SHP77 treated with DMSO at 0.1 percent for 48 hours (cell line): Measurements from ENCODE around the gene CENPU.
"Not testable (repeated sequence)": the region's sequence is repeated elsewhere in the genome, so short reads cannot be mapped to it uniquely, and the experiment has no call there.

Experiments used
- DNase-seq: peaks from one replicate; lab custom pipeline; 2025; lab: John Stamatoyannopoulos, UW

The CENPU gene

DNA sequence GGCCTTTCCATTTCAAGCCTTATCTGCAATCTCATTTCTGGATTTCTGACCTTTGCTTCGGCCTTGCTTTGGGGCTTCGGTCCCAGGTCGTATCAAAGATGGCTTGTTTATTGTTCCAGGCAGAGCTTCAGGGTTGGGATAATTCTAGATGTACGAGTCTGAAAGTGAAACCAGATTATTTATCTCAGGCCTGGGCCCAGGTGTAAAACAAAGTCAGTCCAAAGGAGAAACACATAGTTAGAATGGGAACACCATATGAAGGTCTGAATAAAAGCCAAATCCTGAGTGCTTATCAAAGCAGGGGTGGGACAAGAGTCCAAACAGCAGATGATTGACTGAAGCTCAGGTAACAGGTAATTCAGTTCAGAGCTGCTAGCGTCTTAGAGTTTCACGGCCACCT, 67.2 kb downstream of the CENPU start:
- DNase-seq = no peak

DNA sequence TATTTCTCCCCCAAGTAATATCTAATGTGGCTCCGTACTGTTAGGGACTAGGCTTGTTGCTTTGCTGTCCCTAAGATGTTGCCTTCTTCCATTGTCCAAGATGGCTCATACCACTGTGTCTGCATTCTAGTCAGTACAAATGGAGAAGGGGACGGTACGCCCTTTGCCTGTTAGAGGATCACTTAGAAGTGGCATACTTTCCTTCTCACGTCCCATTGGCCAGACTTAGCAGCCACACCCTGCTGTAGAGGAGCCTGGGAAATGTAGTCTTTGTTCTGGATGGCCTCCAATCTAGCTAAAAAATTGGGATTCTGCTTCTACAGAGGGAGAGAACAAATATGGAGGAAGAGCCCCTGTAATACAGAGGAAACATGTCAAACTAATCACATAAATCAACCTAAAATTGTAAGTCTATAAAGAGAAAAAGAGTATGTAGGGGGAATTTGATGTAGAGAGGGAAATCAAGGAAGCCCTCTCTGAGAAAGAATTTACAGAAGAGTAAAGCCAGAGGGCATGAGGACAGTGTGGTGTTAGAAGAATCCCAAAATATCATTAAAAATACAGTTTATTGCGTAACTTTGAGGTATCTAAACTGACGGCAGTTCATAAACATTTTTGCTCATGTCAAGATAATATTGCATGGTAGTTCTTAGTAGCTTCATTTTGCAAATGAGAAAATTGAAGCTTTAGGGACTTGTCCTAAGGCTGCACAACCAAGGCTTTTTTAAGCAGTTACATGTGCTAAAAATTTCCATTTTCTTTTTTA, 69.3 kb downstream of the CENPU start:
- no peak for DNase-seq

- no peak for DNase-seq
Observed at GRCh38 chr4:184662236-184662635, 71.7 kb downstream of the CENPU start.

GRCh38 chr4:184660978-184661377, 72.9 kb downstream of the CENPU start:
- no peak for DNase-seq

GRCh38 chr4:184657820-184658219, 76.1 kb downstream of the CENPU start:
- DNase-seq = not testable (repeated sequence)

GRCh38 chr4:184657144-184657543, 76.8 kb downstream of the CENPU start:
- DNase-seq = no peak

GRCh38 chr4:184655889-184656869, 77.7 kb downstream of the CENPU start:
- DNase-seq = no peak

DNA sequence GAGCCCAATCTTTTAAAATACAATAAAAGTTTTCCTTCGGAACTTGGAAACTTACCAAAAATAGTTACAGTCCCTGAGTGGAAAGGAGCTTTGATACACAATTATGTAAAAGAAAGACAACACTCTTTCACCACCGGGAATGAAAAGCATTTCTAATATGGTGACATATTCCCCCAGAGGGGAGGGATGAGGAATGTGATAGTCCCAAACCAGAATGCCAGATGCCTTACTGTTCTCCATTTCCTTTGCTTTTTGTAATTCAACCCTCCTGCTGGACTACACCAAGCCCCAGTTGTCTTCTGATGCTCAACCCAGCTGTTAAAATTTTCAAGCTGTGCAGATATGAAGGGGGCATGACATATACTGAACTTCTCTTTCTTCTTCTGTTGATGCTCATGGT, 80.2 kb downstream of the CENPU start:
- DNase-seq = no peak

GRCh38 chr4:184652681-184653080, 81.2 kb downstream of the CENPU start:
- DNase-seq = not testable (repeated sequence)

GRCh38 chr4:184651899-184652298, 82.0 kb downstream of the CENPU start:
- no peak for DNase-seq

GRCh38 chr4:184649971-184650855, 83.7 kb downstream of the CENPU start:
- peak; percentile 0 for DNase-seq

GRCh38 chr4:184649026-184649970, 84.6 kb downstream of the CENPU start, which contains the start of the genes CASP3 and PRIMPOL:
TSS of gene CASP3 (minus strand) at chr4:184649447. CDS start at chr4:184638453, 10,994 bp downstream.
TSS of gene PRIMPOL (plus strand) at chr4:184649738. CDS start at chr4:184657141, 7,403 bp downstream.
- peak; percentile 37 for DNase-seq

- DNase-seq = no peak
Observed at GRCh38 chr4:184648313-184649025, 85.4 kb downstream of the CENPU start.

GRCh38 chr4:184648054-184648312, 85.9 kb downstream of the CENPU start:
- no peak for DNase-seq

DNA sequence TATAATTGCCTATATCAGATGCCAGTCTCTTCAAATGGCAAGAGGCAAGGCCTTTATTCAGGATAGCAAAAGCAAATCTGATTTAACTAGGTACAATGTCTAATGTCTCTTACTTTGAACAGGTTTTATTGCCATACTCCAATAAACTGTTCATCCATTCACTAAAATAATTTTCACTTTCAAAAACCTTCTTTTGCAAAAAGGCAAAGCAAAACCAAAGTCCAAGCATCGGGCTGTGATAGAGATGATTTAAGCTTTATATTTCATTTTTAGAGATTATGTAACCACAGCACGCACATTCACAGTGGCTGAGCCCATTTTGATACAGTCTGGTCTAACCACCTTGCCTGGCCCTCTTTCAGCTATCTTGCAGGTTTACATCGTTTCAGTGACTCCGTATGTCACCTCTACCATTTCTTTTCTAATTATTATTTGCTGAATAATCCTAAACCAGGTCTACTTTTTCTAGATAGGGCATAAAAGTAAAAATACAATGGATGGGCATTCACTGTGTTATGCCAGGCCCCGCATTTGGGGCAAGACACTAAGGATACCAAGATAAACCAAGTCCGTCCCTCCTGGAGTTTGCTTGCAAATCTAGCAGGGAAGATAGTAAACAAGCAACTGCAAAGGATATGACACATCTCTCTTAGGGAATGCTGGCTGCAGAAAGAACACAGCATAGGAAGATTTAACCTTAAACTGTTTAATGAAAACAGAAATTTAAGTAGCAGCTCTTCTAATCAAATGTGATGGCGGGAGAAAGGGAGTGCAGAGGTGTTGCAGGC, 86.4 kb downstream of the CENPU start:
- DNase-seq = no peak

GRCh38 chr4:184645904-184646610, 87.8 kb downstream of the CENPU start:
- no peak for DNase-seq

GRCh38 chr4:184644553-184645307, 89.2 kb downstream of the CENPU start:
- DNase-seq = no peak
